Activated CD4-positive, alpha-beta T cell treated with anti-CD3 and anti-CD28 coated beads, Interleukin-2, amount 50 U/mL, for 1 hour (primary cell): Measurements from ENCODE around the gene NDUFA3.

Source experiments
- DNase-seq: peaks from one replicate; pipeline ENCODE4 v3.0.0-alpha.2; 2020

Gene NDUFA3

DNA sequence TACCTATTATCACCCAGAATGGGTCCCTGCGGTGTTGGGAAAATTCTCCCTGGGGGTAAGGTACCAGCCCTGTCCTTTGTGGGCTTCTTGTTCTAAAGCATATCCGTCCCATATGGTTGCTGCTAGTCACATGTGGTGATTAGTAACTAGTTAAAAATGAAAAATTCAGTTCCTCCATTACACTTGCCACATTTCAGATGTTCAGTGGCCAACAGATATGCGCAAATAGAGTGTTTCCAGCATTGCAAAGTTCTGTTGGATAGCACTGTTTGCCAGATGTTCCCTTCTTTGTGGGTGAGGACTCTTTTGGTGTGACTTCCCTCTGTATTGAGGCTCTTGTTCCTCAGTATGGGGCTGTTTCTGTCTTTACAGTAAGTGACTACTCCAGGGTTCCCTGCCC lies 38.7 kb downstream of the NDUFA3 start:
- no peak for DNase-seq

DNA sequence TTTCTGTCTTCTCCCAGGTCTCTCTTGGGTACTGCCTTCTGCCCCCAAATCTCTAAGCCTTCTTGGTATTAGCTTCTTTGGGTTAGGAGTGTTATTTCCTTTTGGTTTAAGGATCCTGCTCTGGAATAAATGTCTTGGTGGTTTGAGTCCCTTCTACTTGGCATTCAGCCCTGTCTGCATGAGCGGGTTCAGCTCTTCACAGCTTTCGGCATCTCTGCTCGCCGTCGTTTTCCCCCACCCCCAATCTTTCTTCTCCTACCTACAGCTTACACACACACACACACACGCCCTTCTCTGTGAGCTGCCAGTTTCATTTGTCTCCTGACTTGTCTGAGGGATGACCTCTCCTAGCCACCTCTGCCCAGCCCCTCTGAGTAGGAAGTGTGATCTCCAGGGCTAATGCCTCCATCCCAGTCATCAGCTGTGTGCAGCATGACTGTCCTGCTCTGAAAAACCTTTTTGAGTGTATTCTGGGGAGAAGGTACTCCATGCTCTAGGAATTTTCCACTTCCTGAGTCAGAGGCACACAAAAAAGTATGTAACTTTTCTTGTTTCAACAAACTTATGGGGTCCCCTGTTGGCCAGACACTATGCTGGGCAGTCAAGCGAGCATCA lies 39.6 kb downstream of the NDUFA3 start:
- DNase-seq: no peak

DNA sequence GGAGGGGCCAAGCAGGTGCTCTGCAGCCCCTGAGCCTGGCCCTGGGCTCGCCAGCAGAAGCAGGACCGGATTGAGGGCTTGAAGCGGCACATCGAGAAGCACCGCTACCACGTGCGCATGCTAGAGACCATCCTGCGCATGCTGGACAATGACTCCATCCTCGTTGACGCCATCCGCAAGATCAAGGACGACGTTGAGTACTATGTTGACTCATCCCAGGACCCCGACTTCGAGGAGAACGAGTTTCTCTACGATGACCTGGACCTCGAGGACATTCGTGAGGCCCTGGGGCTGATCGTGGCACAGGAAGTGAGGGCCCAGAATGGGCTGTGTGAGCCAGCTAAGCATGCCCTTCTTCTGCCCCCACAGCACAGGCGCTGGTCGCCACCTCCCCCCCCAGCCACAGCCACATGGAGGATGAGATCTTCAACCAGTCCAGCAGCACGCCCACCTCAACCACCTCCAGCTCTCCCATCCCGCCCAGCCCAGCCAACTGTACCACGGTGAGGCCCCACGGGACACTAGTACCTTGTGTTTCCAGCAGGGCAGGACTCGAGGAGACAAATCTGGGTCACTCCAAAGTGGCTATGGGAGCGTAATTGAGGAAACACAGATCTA lies 43.0 kb downstream of the NDUFA3 start:
- DNase-seq: no peak

DNA sequence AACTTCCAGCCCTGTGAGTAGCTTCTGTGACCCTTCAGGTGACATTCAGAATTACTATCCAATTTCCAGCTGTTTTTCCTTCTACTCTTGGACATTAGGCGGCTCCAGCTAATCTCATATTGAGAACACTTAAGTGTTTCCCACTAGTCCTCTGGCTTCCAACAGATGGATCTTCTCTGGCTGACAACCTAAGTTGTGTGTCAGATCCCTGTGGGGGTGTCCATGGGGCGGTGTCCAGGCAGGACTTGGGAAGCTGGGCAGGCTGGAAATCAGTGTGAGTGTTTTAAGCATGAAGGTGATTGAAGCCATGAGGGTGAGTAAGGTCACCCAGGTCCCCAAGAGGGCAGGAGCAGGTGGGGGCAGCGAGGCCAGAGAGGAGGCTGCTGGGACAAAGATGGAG lies 45.0 kb downstream of the NDUFA3 start:
- no peak for DNase-seq

DNA sequence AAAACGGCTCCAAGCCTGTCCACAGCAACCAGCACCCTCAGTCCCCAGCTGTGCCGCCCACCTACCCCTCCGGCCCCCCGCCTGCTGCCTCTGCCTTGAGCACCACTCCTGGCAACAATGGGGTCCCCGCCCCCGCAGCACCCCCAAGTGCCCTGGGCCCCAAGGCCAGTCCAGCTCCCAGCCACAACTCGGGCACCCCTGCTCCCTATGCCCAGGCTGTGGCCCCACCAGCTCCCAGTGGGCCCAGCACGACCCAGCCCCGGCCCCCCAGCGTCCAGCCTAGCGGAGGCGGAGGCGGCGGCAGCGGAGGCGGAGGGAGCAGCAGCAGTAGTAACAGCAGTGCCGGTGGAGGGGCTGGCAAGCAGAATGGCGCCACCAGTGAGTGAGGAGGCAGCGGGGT lies 45.5 kb downstream of the NDUFA3 start:
- no peak for DNase-seq

DNA sequence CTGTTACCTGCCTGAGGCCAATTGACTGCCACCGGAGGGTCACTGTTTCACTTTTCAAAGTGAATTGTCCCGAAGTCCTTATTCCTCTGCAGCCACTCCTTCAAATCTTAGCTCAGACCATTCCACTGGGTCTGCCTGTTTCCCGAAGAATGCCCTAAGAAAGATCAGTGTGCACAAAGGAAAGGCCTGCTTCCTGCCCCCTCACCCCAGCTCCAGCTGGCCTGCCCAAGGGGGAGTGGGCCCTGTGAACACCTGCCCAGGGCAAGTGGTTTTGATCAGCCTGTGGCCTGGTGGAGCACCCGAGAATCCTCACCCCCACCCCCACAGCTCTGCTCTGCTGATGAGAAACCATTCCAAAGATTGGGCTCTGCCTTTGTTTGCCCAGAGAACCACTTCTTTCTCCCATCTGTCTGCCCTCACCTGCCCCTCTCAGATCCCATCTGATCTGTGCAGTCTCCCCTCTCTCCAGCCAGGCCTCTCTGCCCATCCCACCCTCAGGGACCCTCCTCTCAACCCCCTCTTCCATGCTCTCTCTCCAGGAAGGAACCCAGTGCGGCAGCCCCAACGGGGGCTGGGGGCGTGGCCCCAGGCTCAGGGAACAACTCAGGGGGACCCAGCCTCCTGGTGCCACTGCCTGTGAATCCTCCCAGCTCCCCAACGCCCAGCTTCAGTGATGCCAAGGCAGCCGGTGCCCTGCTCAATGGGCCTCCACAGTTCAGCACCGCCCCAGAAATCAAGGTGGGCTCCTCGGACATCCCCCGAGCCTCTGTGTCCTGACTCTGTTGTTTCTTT lies 46.6 kb downstream of the NDUFA3 start:
- no peak for DNase-seq

DNA sequence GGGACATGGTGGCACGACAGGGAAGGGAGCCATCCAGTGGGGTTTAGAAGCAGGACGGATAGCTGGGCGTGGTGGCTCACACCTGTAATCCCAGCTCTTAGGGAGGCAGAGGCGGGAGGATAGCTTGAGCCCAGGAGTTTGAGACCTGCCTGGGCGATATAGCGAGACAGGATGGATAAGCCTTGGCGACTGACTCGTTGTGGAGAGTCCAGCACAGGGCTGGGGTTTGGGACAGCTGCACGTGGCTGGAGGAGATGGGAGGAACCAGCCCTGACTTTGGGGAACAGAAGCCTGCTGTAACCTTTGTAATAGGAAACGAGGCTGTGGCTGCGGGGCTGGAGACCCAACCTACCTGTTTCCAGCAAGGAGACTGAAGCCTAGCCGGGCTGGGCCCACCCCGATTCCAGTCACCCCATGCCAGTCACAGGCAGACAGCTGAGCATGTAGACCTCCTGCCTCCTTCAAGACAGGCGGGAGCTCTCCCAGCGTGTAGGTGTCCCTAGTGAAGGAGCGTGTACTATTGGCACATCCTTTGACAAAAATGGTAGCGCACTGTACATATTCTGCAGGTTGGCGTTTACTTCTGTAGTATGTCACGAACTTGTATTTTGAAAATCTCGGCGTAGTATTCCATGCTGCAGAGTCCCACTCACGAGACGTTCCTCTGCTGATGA lies 48.8 kb downstream of the NDUFA3 start:
- no peak for DNase-seq

DNA sequence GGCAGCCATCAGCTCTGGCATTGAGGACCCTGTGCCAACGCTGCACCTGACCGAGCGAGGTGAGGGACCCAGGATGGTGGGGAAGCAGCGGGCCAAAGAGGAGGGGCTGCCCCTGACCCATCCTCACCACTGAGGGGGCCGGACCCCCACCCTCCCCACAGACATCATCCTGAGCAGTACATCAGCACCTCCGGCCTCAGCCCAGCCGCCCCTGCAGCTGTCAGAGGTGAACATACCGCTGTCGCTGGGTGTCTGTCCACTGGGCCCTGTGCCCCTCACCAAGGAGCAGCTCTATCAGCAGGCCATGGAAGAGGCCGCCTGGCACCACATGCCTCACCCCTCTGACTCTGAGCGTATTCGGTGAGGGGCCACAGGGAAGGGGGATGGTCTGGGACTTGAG lies 49.6 kb downstream of the NDUFA3 start:
- no peak for DNase-seq

DNA sequence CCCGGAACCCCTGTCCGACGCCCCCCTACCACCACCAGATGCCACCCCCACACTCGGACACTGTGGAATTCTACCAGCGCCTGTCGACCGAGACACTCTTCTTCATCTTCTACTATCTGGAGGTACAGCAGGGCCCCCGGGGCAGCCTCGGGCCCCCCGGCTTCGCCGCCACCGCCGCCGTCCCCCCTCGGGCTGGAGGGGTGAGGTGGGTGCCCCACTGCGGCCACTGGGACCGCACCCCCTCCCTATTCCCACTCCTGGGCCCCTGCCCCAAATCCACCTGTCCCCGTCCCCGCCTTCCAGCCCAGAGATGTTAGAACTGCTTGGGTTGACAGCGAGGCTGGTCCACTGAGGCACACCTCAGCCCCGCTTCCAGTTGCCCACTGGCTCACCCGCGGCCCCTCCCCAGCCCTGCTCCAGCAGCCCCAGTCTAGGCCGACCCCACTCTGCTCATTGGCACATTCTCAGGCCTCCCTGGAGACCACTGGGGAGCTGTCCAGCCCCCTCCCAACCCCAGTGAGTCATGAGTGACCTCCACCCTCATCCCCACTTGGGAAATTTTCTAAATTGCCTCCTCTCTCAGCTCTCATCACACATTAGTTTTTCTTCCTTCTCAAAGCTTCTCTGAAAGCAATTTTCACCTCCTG lies 50.3 kb downstream of the NDUFA3 start:
- no peak for DNase-seq

DNA sequence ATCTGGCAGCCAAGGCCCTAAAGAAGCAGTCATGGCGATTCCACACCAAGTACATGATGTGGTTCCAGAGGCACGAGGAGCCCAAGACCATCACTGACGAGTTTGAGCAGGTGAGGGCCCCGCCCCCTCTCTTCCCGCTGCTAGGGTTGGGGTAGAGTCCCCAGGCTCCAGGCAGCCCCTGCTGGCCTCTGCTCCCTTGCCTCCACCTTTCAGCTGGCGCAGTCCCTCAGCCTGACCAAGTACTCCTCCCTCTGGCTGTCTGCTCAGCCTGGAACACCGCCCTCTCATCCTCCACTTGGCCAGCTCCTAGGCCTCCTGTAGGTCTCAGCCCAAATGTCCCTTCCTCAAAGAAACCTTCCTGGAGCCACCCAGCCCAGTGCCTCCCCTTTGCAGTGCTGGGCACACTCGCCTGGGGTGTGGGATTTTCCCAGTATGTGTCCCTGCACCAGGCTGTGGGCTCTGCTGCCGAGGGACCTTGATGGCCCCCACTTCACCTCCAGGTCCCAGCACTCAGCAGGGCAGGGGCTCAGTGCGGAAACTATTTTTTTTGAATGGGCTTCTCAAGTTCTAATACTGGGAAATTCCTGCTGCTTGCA lies 51.2 kb downstream of the NDUFA3 start:
- no peak for DNase-seq

DNA sequence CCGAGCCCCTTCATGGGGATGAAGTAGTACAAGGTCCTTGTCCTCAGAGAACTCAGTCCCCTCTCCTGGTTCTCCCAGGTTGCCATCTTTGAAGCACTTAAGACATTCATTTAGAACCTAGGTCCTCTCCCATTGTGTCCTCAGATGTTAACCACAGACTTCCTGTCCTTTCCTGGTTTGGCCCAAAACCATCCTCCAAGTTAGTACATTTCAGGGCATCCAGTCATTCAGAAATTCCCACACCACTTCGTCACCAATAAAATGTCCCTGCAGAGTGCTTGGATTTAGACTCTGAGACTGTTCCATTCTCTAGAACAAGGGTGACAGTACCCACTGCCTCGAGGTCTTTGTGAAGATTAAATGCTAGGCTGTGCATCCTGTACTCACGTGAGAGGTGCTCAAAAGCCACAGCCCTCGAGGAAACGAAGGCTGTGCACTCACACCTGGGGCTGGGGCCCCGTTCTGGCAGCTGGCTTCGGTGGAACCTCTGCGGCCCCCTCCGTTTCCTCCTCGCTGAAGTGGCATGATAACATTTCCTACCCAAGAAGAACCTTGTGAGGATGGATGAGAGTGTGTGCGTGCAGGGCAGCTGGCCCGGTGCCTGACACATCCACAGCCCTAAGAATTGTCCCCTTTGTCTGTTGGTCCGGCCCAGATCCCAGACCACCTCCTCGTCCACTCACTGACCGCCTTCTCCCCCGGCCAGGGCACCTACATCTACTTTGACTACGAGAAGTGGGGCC lies 52.1 kb downstream of the NDUFA3 start:
- DNase-seq: peak; percentile 34

DNA sequence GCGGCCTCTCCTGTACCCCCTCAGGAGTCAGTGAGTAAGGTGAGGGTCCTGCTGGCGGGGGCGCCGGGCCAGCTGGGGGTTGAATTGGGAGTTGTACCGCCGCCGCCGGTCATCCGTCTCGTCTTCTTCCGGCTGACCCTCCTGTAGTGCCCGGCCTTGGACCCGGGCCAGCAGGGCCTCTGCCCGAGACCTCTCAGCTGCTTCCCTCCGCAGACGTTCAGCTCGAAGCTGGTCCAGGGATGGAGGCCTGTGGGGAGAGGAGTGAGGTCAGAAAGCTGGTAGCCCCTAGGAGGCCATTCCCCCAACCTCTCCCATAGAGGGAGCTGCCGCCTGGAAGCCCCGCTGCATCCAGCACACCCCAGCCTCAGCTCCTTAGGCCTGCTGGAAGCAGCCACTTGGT lies 53.0 kb downstream of the NDUFA3 start:
- DNase-seq: no peak

DNA sequence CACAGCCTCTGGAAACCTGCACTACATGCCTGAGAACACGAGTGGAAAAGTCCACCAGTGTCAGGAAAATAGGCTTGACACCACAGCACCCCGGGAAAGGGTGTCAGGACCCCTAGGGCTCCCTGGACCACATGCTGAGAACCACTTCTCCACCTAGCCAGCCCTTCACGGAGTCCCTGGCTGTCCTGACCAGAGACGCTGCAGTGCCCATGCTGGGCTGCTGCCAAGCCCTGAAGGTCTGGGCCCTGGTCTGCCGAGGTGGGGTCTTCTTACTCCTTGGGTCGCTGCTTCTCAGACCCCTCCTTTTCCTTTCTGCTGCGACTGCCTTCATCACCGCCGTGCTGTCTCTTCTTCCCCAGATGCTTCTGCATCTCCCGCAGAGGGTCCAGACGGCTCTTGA lies 53.8 kb downstream of the NDUFA3 start:
- no peak for DNase-seq

DNA sequence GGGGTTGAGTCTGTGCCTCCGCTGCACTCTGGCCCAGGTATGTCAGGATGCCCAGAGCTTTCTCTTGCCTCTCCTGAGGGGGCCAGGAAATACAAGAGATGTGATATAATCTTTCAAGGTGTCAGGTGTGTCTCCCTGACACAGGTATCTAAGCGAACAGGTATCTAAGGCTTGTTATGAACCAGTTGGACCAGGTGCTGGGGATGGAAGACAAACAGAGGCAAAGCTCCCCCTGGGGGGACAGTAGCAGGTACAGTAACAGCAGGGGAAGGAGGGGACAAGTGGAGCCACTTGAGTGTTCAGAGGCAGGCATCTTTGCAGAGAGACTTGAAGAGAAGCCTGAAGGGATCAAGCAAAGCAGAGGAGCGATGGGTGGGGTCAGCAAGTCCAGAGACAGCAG lies 54.3 kb downstream of the NDUFA3 start:
- no peak for DNase-seq
